Limb (tissue), 2 donors: ENCODE measurements around the gene FSHR.

ENCODE experiments used
- DNase-seq, 2 donors: peaks; one replicate each; pipeline ENCODE4 v3.0.0-alpha.2; 2016; ENCODE audit errors: extremely low spot score in 2 of 2

The FSHR gene

GRCh38 chr2:49033394-49034185, 120.7 kb downstream of the FSHR start:
- no peak for DNase-seq

GRCh38 chr2:49032936-49033335, 121.4 kb downstream of the FSHR start:
- DNase-seq: no peak

- no peak for DNase-seq
These were observed 122.2 kb downstream of the FSHR start for GRCh38 chr2:49032126-49032525.

GRCh38 chr2:49029406-49029805, 124.9 kb downstream of the FSHR start:
- no peak for DNase-seq

GRCh38 chr2:49028101-49028500, 126.2 kb downstream of the FSHR start:
- DNase-seq: no peak

GRCh38 chr2:49026706-49027105, 127.6 kb downstream of the FSHR start:
- no peak for DNase-seq

- no peak for DNase-seq
These were observed 133.0 kb downstream of the FSHR start for GRCh38 chr2:49021271-49021670.

GRCh38 chr2:49005261-49005660, 149.1 kb downstream of the FSHR start:
- no peak for DNase-seq

- DNase-seq: no peak
These were observed 150.2 kb downstream of the FSHR start for GRCh38 chr2:49004036-49004626.

- DNase-seq: no peak
These were observed 151.1 kb downstream of the FSHR start for GRCh38 chr2:49003201-49003600.

GRCh38 chr2:49002750-49003149, 151.6 kb downstream of the FSHR start:
- no peak for DNase-seq

GRCh38 chr2:49000695-49001094, 153.6 kb downstream of the FSHR start:
- no peak for DNase-seq

GRCh38 chr2:48998449-48998848, 155.9 kb downstream of the FSHR start:
- DNase-seq: no peak

GRCh38 chr2:48993576-48993975, 160.7 kb downstream of the FSHR start:
- no peak for DNase-seq

GRCh38 chr2:48991415-48992131, 162.7 kb downstream of the FSHR start:
- DNase-seq: no peak

- no peak for DNase-seq
These were observed 169.4 kb downstream of the FSHR start for GRCh38 chr2:48984922-48985321.

- DNase-seq: no peak
These were observed 170.8 kb downstream of the FSHR start for GRCh38 chr2:48983551-48983950.

GRCh38 chr2:48982887-48983435, 171.4 kb downstream of the FSHR start:
- no peak for DNase-seq

GRCh38 chr2:48980846-48981245, 173.5 kb downstream of the FSHR start:
- DNase-seq: no peak

GRCh38 chr2:48979691-48980090, 174.6 kb downstream of the FSHR start:
- no peak for DNase-seq

- DNase-seq: no peak
These were observed 176.2 kb downstream of the FSHR start for GRCh38 chr2:48978131-48978530.

GRCh38 chr2:48971801-48972200, 182.5 kb downstream of the FSHR start:
- DNase-seq: no peak
